RKO (cell line): ENCODE data around the gene OR6K3.

Source experiments
- DNase-seq: peaks from one replicate; pipeline ENCODE4 v3.0.0-alpha.2; 2016; ENCODE audit warnings: low spot score

The OR6K3 gene

GRCh38 chr1:158686111-158687009 lies 34.2 kb downstream of the OR6K3 start, which contains the start of gene SPTA1:
Gene SPTA1 (minus strand): TSS chr1:158686715. CDS start chr1:158686517, 198 bp downstream.
- no peak for DNase-seq

GRCh38 chr1:158685085-158685484 lies 35.4 kb downstream of the OR6K3 start:
- DNase-seq, result no peak

- no peak for DNase-seq
Measured at GRCh38 chr1:158681606-158682005, 38.9 kb downstream of the OR6K3 start.

- no peak for DNase-seq
Measured at GRCh38 chr1:158679289-158679688, 41.2 kb downstream of the OR6K3 start.

- DNase-seq, result peak; percentile 30
Measured at GRCh38 chr1:158675563-158676323, 44.8 kb downstream of the OR6K3 start.

- DNase-seq, result no peak
Measured at GRCh38 chr1:158674302-158674701, 46.2 kb downstream of the OR6K3 start.
